NCI-H345 treated with DMSO at 0.1 percent for 48 hours (cell line): ENCODE results near the gene KCNG4.
"Not testable (repeated sequence)": the region's sequence is repeated elsewhere in the genome, so short reads cannot be mapped to it uniquely, and the experiment has no call there.

Experiments
- DNase-seq: peaks from one replicate; lab custom pipeline; 2025; ENCODE audit not compliant: unreplicated experiment; lab: John Stamatoyannopoulos, UW

The KCNG4 gene

GRCh38 chr16:84236671-84237070 lies 3.1 kb downstream of the KCNG4 start:
- DNase-seq = no peak

GRCh38 chr16:84234321-84235241 lies 5.2 kb downstream of the KCNG4 start:
- DNase-seq = no peak

DNA sequence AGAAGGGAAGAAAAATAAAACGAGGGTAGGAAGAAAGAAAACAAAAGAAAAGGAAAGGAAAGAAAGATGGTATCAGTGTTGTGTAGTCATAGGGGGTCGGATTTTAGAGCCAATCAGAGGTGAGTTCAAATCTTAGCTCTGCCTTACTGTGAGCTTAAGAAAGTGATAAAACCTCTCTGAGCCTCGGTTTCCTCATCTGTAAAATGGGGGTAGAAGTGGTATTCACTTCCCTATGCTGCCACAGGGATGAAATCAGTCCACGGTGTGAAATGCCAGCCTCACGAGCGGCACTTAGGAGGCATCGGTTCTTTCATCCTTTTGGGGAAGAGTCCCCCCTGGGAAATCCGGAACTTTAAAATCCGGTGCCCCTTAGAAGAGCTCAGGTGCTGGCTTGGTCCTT lies 6.1 kb downstream of the KCNG4 start:
- no peak for DNase-seq

DNA sequence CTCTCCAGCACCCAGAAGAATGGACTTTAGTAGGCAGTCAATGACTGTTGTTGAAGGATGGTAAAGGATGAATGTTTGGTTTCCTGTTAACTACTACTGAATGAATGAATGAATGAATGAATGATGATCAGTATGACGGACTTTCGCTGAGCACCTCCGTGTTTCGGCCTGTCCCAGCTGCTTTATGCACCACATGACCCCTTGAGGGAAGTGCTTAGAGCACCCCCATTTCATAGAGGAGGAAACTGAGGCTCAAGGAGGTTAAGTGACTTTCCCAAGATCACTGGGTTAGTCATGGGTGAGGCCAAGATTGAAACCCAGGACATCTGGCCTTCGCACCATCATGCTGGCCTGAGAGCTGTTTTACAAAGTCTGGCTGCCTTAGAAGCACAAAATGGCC lies 6.8 kb downstream of the KCNG4 start:
- no peak for DNase-seq

GRCh38 chr16:84232060-84232459 lies 7.8 kb downstream of the KCNG4 start:
- DNase-seq = no peak

DNA sequence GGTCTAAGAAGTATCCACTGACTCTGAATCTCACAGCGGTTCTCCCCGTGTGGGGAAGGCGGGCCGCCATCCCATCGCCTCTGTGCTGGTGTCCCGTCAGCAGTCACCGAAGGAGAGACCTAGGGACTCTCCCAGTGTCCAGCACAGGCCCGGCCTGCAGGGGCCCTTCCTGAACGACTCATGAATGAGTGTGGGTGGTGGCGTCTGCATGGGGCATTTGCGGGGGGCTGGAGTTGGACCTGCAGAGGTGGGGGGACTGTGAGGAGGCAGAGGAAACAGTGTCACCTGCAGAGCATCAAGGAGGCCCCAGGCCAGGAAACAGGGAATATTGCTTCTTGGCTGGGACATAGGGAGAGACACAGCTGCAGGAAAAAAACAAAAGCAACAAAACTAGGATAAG lies 10.3 kb downstream of the KCNG4 start:
- no peak for DNase-seq

- DNase-seq = no peak
Observed at GRCh38 chr16:84228256-84228838, 11.5 kb downstream of the KCNG4 start.

DNA sequence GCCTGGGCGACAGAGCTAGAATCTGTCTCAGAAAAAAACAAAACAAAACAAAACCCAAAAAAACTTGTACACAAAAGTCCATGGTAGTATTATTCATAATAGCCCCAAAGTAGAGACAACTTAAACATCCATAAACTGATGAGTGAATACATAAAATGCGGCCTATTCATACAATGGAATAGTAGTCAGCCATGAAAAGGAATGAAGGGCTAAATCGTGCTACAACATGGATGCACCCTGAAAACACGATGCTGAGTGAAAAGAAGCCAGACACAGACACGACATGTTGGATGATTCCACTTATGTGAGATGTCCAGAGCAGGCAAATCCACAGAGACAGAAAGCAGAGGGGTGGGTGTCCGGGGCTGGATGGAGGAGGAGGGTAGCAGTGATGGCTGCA lies 12.3 kb downstream of the KCNG4 start:
- no peak for DNase-seq

- no peak for DNase-seq
Observed at GRCh38 chr16:84226026-84226425, 13.8 kb downstream of the KCNG4 start.

DNA sequence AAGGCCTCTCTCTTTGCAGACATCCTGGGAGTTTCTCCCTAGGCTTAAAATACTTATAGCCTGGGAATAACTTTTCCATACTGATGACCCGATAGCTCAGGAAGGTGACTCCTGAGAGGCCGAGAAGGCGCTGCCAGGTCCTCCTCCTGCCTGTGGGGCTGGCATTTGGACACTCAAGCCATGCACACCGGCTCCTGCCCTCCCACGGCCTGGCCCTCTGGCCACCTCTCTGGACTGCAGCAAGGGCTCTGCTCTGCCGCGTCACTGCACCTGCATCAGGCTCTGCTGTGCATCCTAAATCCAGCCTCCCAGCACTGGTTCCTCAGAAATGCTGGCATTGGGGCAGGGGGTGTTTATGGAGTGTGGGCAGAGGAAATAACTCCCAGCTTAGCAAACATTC lies 14.2 kb downstream of the KCNG4 start:
- DNase-seq = no peak

DNA sequence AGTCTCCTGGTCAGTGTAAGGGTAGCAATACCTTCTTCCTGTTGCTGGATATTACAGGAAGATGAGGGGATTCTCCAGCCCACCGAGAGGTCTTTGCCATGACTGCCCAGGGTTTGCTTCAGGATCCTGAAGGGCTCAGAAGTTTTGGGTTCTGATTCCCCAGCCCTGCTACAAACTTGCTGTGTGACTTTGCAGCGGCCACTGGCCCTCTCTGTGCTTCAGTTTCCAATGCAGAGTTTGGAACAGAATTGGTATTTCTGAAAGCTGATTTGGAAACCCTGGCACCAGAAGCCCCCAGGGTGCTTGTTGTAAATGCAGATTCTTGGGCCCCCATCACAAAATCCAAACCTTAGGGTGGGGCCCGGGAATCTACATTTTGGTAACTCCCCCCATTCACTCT lies 14.7 kb downstream of the KCNG4 start:
- DNase-seq = no peak

GRCh38 chr16:84224554-84224953 lies 15.3 kb downstream of the KCNG4 start:
- no peak for DNase-seq

DNA sequence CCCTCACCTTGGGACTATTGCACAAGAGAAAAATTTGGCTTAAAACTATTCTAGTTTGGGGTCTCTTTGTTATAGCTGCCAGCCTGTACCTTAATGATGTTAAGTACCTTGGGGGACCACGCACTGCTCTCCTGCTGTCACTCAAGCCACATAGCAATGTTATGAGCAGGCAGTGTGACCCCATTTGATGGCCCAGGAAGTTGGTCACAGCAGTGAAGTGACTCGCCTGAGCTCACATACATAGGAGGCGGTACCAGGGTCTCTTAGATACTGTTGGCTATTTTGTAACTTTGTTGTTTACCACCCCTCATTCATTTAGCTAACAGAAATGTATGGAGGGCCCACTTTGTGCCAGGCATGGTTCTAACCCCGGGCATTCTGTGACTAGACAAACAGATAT lies 16.4 kb downstream of the KCNG4 start:
- no peak for DNase-seq

DNA sequence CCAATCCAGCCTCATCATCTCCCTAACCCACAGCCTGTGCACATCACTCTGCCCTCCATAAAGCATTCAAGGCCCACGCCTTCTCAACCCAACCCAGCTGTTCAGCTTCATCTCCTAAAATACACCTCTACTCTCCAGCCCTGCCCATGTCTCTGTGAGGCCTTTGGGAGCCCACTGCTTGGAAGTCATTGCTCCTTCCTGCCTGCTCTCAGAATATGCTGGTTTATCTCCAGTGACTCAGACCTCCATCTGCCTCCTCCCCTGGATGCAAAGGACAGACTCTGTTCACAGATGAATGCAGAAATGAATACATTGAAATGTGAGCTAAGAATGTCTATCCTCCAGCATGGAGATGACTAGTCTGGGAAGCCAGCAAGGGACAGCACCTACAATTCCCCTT lies 19.0 kb downstream of the KCNG4 start:
- no peak for DNase-seq

DNA sequence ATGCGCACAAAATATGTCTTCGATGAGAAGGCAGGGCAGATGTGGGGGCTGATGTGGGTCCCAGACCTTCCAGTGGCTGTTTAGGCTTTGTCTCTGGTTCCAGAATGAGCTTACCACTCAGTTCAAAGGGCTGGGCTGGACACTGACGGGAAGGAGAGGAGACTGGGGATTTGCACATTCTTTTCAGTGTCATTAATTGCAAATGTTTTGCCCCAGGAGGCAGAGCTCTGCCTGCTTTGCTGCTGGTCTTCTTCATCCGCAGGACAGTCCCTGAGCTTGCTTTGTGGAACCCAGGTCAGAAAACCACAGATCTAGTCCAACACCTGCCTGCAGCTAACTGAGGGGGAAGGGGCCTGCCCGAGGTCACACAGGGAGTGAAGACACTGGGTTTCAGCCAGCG lies 20.9 kb downstream of the KCNG4 start:
- no peak for DNase-seq

- DNase-seq = no peak
Observed at GRCh38 chr16:84218176-84218823, 21.5 kb downstream of the KCNG4 start.

DNA sequence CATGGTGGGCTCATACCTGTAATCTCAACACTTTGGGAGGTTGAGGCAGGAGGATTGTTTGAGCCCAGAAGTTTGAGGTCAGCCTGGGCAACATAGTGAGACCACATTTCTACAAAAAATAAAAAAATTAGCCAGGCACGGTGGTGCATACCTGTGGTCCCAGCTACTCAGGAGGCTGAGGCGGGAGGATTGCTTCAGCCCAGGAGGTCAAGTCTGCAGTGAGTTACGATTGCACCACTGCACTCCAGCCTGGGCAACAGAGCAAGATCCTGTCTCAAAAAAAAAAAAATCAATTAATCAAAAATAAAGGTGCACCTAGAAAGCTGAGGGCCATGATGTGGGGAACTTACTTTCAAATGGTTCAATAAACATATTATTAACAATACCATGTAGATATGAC lies 23.7 kb downstream of the KCNG4 start:
- not testable (repeated sequence) for DNase-seq

DNA sequence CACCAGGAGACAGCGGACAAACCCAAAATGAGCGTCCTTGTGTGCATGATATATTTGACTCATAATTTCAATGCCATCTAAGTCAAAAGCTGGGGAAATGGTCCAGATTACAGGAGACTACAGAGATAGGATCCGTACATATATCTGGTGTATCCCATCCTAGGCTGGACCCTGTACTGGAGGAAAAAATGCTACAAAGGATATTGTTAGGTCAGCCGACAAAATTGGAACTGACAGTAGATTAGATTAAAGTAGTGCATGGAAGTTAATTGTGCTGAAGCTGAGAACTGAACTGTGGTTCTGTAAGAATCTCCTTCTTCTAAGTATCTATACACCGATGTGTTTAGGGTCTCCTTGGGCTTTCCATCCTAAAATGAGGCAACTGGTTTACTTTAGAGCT lies 24.3 kb downstream of the KCNG4 start:
- no peak for DNase-seq

DNA sequence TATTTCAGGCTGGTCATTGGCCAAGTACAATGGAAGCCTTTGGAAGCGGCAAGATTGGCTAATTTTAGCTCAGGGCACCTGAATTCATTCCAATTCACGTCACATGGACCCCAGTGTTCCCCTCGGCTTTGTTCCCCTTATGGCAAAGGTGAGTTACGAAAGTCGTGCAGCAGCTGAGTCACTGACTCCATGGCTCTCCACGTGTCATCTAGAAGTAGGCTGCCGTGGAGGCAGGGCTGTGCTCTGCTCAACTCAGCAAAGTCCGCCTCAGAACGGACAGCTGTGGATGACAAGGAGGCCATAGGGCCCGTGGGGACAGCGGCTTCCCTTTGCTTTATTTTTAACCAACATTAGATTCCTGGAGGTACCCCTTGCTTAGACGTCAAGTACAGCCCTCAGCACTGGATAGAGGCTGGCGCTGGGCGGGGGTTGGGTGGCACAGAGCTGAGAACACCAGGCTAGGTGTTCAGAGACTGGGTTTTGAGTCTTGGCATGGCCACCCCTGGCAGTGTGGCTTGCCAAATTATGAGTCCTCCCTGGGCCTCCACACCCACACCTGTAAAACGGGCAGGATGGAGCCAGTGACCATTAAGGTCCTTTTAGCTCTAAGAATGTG lies 25.3 kb downstream of the KCNG4 start:
- no peak for DNase-seq

DNA sequence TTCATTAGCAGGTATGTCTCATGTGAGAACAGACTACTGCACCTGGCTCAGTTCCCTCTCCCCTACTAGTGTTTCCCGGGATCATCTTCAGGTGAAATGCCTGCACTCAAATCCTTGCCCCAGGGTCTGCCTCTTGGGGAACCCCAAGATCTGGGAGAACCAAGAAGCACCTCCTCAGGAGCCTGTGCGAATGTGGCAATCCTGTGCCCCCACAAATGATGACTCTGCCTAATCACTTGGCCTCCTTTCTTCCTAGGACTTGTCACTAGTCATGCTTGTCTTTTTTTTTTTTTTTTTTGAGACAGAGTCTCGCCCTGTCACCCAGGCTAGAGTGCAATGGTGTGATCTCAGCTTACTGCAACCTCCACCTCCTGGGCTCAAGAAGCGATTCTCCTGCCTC lies 27.2 kb downstream of the KCNG4 start:
- no peak for DNase-seq

DNA sequence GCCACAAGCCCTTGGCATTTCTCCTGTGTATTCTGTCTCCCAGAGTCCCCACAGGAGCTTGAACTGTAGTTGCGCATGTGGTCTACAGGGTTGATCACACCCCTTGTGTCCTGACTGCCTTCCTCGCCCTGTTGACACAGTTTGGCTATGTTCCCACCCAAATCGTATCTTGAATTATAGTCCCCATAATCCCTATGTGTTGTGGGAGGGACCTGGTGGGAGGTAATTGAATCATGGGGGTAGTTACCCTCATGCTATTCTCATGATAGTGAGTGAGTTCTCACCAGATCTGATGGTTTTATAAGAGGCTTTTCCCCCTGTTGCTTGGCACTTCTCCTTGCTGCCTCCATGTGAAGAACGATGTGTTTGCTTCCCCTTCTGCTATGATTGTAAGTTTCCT lies 27.7 kb downstream of the KCNG4 start:
- DNase-seq = no peak

GRCh38 chr16:84209989-84210388 lies 29.8 kb downstream of the KCNG4 start:
- no peak for DNase-seq
